Peyer's patch (tissue), 4 donors: Measurements from ENCODE around the gene WSCD1. TPM values are rescaled to one million over a fixed set of nuclear protein-coding genes. Genes with fewer than 3 reads are reported as not detected.

Source experiments
- DNase-seq, 3 donors: peaks; one replicate each; pipeline ENCODE4 v3.0.0-alpha.2; 2017 to 2019
- H3K27ac ChIP-seq, 4 donors: fragments of 200-600 bp; sonication (generic); one replicate each; pipeline ENCODE4 v1.5.1; 2016 to 2019
- H3K27me3 ChIP-seq, 2 donors: fragments of 200-600 bp; sonication (generic); one replicate each; pipeline ENCODE4 v1.5.1; 2019
- H3K36me3 ChIP-seq, 3 donors: fragments of 200-600 bp; sonication (generic); one replicate each; pipeline ENCODE4 v1.5.1; 2016 to 2019
- H3K4me1 ChIP-seq, 4 donors: fragments of 200-600 bp; sonication (generic); one replicate each; pipeline ENCODE4 v1.5.1; 2016 to 2019
- H3K4me3 ChIP-seq, 4 donors: fragments of 200-600 bp; sonication (generic); 1 replicate in 3 of 4; 2 replicates in 1 of 4; pipeline ENCODE4 v1.5.1; 2016 to 2019; ENCODE audit warnings: mild to moderate bottlenecking in 1 of 4
- H3K9me3 ChIP-seq, 4 donors: fragments of 200-600 bp; sonication (generic); one replicate each; pipeline ENCODE4 v1.5.1; 2016 to 2019; ENCODE audit warnings: mild to moderate bottlenecking in 1 of 4
- CTCF ChIP-seq, 6 experiments: fragments of 450-650 bp in 4 of 6; fragments of 200-600 bp in 2 of 6; sonication (generic) in 1 of 6; IDR thresholded peaks; one replicate each; pipeline ENCODE4 v1.5.1; 2017 to 2019; ENCODE audit warnings: antibody characterized with exemption in 6 of 6, mild to moderate bottlenecking in 3 of 6, moderate library complexity in 1 of 6
- POLR2A ChIP-seq, 2 donors: fragments of 450-650 bp; IDR thresholded peaks; one replicate each; pipeline ENCODE4 v1.5.1; 2017; ENCODE audit warnings: antibody characterized with exemption in 2 of 2, mild to moderate bottlenecking in 2 of 2, moderate library complexity in 2 of 2
- total RNA-seq, 4 donors: library from RNA; depleted of rRNA; stranded (reverse); fragments of >200 nt; gene quantifications; one replicate each; pipeline ENCODE4 v1.1.0, GENCODE V29; 2016

WSCD1 gene
- total RNA-seq, 4 donors from 2014 or later: 5.8 to 47.3 (median 42.9) TPM

GRCh38 chr17:6059406-6059805 is 10.8 kb upstream of the WSCD1 start:
- no peak for DNase-seq
- H3K27ac ChIP-seq: no peak overlapping the region
- H3K4me3 ChIP-seq: no peak overlapping the region
- no peaks in the 10 kb centered on the region for H3K9me3 ChIP-seq
- TF ChIP-seq CTCF (IDR thresholded peaks at IDR 0.05) (no peak), POLR2A (IDR thresholded peaks at IDR 0.05) (no peak)
- H3K4me1 ChIP-seq: no peaks in the 10 kb centered on the region
- no peaks in the 10 kb centered on the region for H3K27me3 ChIP-seq
- no peaks in the 10 kb centered on the region for H3K36me3 ChIP-seq

- no peak for DNase-seq
- no peaks in the 10 kb centered on the region for H3K36me3 ChIP-seq
- H3K4me3 ChIP-seq: no peak overlapping the region
- no peaks in the 10 kb centered on the region for H3K27me3 ChIP-seq
- H3K27ac ChIP-seq: no peak overlapping the region
- no peaks in the 10 kb centered on the region for H3K9me3 ChIP-seq
- no peaks in the 10 kb centered on the region for H3K4me1 ChIP-seq
- TF ChIP-seq CTCF (IDR thresholded peaks at IDR 0.05) (no peak), POLR2A (IDR thresholded peaks at IDR 0.05) (no peak)
Observed at GRCh38 chr17:6061290-6061689, 8.9 kb upstream of the WSCD1 start.

GRCh38 chr17:6064868-6065267 is 5.3 kb upstream of the WSCD1 start:
- no peak for DNase-seq
- no peak overlapping the region for H3K27ac ChIP-seq
- H3K9me3 ChIP-seq: no peaks in the 10 kb centered on the region
- no peaks in the 10 kb centered on the region for H3K27me3 ChIP-seq
- no peak overlapping the region for H3K4me3 ChIP-seq
- no peaks in the 10 kb centered on the region for H3K36me3 ChIP-seq
- H3K4me1 ChIP-seq: no peaks in the 10 kb centered on the region
- no peak for TF ChIP-seq POLR2A (IDR thresholded peaks at IDR 0.05)
- no peak for TF ChIP-seq CTCF (IDR thresholded peaks at IDR 0.05)

- no peaks in the 10 kb centered on the region for H3K27me3 ChIP-seq
- DNase-seq: no peak
- H3K36me3 ChIP-seq: no peaks in the 10 kb centered on the region
- no peak overlapping the region for H3K4me3 ChIP-seq
- no peaks in the 10 kb centered on the region for H3K9me3 ChIP-seq
- TF ChIP-seq POLR2A (IDR thresholded peaks at IDR 0.05): no peak
- no peak for TF ChIP-seq CTCF (IDR thresholded peaks at IDR 0.05)
- no peak overlapping the region for H3K27ac ChIP-seq
- no peaks in the 10 kb centered on the region for H3K4me1 ChIP-seq
Observed at GRCh38 chr17:6065351-6065750, 4.8 kb upstream of the WSCD1 start.

GRCh38 chr17:6066183-6066948 is 3.8 kb upstream of the WSCD1 start:
- no peak overlapping the region for H3K27ac ChIP-seq
- no peak for DNase-seq
- TF ChIP-seq CTCF (IDR thresholded peaks at IDR 0.05) (no peak), POLR2A (IDR thresholded peaks at IDR 0.05) (no peak)
- no peaks in the 10 kb centered on the region for H3K36me3 ChIP-seq
- no peaks in the 10 kb centered on the region for H3K27me3 ChIP-seq
- no peak overlapping the region for H3K4me3 ChIP-seq
- H3K4me1 ChIP-seq: no peaks in the 10 kb centered on the region
- no peaks in the 10 kb centered on the region for H3K9me3 ChIP-seq
